Measurements from ENCODE around the gene MGRN1.

GRCh38 chr16:4610011-4611005 lies 14.3 kb upstream of the MGRN1 start:
- TF ChIP-seq REST (IDR thresholded peaks at IDR 0.05; ENCODE audit: insufficient read depth in 1 of 2, low read depth in 2 of 2, low read length in 2 of 2) (no peak), POLR2AphosphoS5 (IDR thresholded peaks at IDR 0.05; ENCODE audit: low read depth, low read length) (no peak), FOXP2 (optimal IDR thresholded peaks at IDR 0.05; ENCODE audit: borderline replicate concordance, extremely low read depth, extremely low read length, insufficient read depth) (no peak), TAF1 (IDR thresholded peaks at IDR 0.05; ENCODE audit: borderline replicate concordance, insufficient read depth, low read length) (no peak), SIN3A (IDR thresholded peaks at IDR 0.05; ENCODE audit: borderline replicate concordance, insufficient read depth, low read length) (no peak)
